Hepatocyte (in vitro differentiated cells): Measurements from ENCODE around the gene GABRQ.

Source experiments
- EZH2 ChIP-seq: fragments of 200-600 bp; sonication (generic); IDR thresholded peaks from 2 replicates; pipeline ENCODE4 v1.6.1; 2016; ENCODE audit warnings: antibody characterized with exemption, mild to moderate bottlenecking, borderline replicate concordance
- TF ChIP-seq, protein P1 (sequence below): fragments of 200-600 bp; sonication (generic); IDR thresholded peaks from 2 replicates; pipeline ENCODE4 v1.5.1; 2016; ENCODE audit warnings: antibody characterized with exemption, mild to moderate bottlenecking; ENCODE audit not compliant: poor library complexity

DNA sequence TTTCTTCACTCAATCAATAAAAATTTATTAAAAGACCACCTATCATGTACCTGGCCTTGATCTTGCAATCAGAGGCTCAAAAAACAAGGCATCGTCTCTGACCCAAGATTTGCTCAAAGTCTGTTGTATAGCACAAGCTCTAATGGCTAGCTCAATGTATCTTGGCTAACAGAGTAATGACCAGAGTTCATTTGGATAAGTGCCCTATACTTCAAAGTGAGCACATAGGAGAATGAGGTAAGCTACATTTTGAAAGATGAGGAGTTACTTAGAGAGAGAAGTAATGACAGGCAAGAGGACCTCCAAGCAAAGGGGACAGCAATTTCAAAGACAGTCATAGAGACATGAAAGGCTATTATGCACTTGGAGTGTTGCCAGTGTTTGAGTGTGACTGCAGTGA is 22.9 kb upstream of the GABRQ start:
- TF ChIP-seq, protein P1, sequence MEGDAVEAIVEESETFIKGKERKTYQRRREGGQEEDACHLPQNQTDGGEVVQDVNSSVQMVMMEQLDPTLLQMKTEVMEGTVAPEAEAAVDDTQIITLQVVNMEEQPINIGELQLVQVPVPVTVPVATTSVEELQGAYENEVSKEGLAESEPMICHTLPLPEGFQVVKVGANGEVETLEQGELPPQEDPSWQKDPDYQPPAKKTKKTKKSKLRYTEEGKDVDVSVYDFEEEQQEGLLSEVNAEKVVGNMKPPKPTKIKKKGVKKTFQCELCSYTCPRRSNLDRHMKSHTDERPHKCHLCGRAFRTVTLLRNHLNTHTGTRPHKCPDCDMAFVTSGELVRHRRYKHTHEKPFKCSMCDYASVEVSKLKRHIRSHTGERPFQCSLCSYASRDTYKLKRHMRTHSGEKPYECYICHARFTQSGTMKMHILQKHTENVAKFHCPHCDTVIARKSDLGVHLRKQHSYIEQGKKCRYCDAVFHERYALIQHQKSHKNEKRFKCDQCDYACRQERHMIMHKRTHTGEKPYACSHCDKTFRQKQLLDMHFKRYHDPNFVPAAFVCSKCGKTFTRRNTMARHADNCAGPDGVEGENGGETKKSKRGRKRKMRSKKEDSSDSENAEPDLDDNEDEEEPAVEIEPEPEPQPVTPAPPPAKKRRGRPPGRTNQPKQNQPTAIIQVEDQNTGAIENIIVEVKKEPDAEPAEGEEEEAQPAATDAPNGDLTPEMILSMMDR: no peak
- no peak for TF ChIP-seq EZH2
